OCI-LY1 (cell line): ENCODE data around the gene FYCO1.

Experiments
- H2AFZ ChIP-seq: fragments of 200-600 bp; sonication (generic), shearing (Covaris generic); 2 replicates; pipeline ENCODE4 v1.6.0; 2014; ENCODE audit warnings: antibody characterized with exemption, mild to moderate bottlenecking, low read length
- H3F3A ChIP-seq: fragments of 200-600 bp; sonication (generic), shearing (Covaris generic); 2 replicates; pipeline ENCODE4 v1.6.0; 2014; ENCODE audit warnings: mild to moderate bottlenecking, antibody characterized with exemption, low read length, moderate library complexity; ENCODE audit not compliant: insufficient read depth
- H3K27ac ChIP-seq: fragments of 200-600 bp; sonication (generic); 2 replicates; pipeline ENCODE4 v1.5.1; 2014; ENCODE audit warnings: low read length, mixed run types, mild to moderate bottlenecking, low read depth; ENCODE audit not compliant: poor library complexity, severe bottlenecking
- H3K27me3 ChIP-seq: fragments of 200-600 bp; sonication (generic); 2 replicates; pipeline ENCODE4 v1.6.0; 2014; ENCODE audit warnings: antibody characterized with exemption, mild to moderate bottlenecking, low read length, moderate library complexity; ENCODE audit not compliant: insufficient read depth
- H3K36me3 ChIP-seq: fragments of 200-600 bp; sonication (generic); 2 replicates; pipeline ENCODE4 v1.6.1; 2014; ENCODE audit warnings: mild to moderate bottlenecking, antibody characterized with exemption, low read length, moderate library complexity, mixed read lengths; ENCODE audit not compliant: insufficient read depth
- H3K4me1 ChIP-seq: fragments of 200-600 bp; sonication (generic); 2 replicates; pipeline ENCODE4 v1.5.1; 2014; ENCODE audit warnings: mild to moderate bottlenecking, low read length, moderate library complexity; ENCODE audit not compliant: insufficient read depth, severe bottlenecking
- H3K4me2 ChIP-seq: fragments of 200-600 bp; sonication (generic), shearing (Covaris generic); 2 replicates; pipeline ENCODE4 v1.6.1; 2014; ENCODE audit warnings: low read length
- H3K4me3 ChIP-seq: fragments of 200-600 bp; sonication (generic); 2 replicates; pipeline ENCODE4 v1.5.1; 2014; ENCODE audit warnings: low read length, low read depth, mild to moderate bottlenecking, mixed read lengths; ENCODE audit not compliant: poor library complexity, severe bottlenecking
- H3K79me2 ChIP-seq: fragments of 200-600 bp; shearing (Covaris generic); 2 replicates; pipeline ENCODE4 v1.6.1; 2016; ENCODE audit warnings: mixed run types, low read length, mixed read lengths; ENCODE audit not compliant: insufficient read depth
- H3K9ac ChIP-seq: fragments of 200-600 bp; sonication (generic), shearing (Covaris generic); 2 replicates; pipeline ENCODE4 v1.6.1; 2014; ENCODE audit warnings: mild to moderate bottlenecking, low read length, mixed read lengths
- H3K9me2 ChIP-seq: fragments of 200-600 bp; sonication (generic), shearing (Covaris generic); 2 replicates; pipeline ENCODE4 v1.6.1; 2014; ENCODE audit warnings: low read depth, mild to moderate bottlenecking, low read length, mixed read lengths
- H3K9me3 ChIP-seq: fragments of 200-600 bp; shearing (Covaris generic); 2 replicates; pipeline ENCODE4 v1.6.1; 2014; ENCODE audit warnings: low read length, mixed read lengths
- H4K20me1 ChIP-seq: fragments of 200-600 bp; sonication (generic), shearing (Covaris generic); 2 replicates; pipeline ENCODE4 v1.6.0; 2016; ENCODE audit warnings: mild to moderate bottlenecking, low read length; ENCODE audit not compliant: insufficient read depth
- EZH2 ChIP-seq: fragments of 200-600 bp; sonication (generic), shearing (Covaris generic); IDR thresholded peaks from 2 replicates; pipeline ENCODE4 v1.8.0; 2017; ENCODE audit warnings: borderline replicate concordance, mixed run types, mild to moderate bottlenecking, antibody characterized with exemption, low read length, moderate library complexity, mixed read lengths
- TF ChIP-seq, protein P1 (sequence below): fragments of 200-600 bp; sonication (generic), shearing (Covaris generic); IDR thresholded peaks from 2 replicates; pipeline ENCODE4 v1.5.1; 2017; ENCODE audit warnings: mild to moderate bottlenecking, antibody characterized with exemption, low read length, moderate library complexity, mixed read lengths

The FYCO1 gene

DNA sequence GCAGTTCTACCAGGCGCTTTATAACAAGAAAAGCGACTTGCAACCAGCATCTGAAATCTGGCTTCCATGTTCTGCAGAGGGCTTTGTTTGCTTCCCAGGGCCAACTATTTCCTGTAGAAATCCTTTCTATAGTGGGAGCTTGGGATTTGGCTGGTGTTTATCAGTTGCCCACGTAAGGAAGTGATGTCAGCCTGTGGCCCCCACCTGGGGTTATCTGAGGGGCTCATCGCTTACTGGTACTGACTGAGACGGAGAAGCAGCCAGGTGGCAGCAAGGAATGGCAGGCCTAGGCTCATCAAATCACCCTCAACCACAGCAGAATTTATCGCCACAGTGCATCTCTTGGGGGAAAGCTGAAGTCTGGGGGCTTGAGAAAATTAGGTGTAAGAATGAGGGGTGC is 123.8 kb downstream of the FYCO1 start:
- Histone ChIP-seq H3K4me3 (no peak overlapping the region), H4K20me1 (no peaks in the 10 kb centered on the region), H3K4me2 (no peak overlapping the region), H2AFZ (no peak overlapping the region), H3K27me3 (no peaks in the 10 kb centered on the region), H3K4me1 (no peaks in the 10 kb centered on the region), H3F3A (no peaks in the 10 kb centered on the region), H3K9me2 (no peaks in the 10 kb centered on the region), H3K27ac (no peak overlapping the region), H3K9me3 (no peaks in the 10 kb centered on the region), H3K36me3 (no peaks in the 10 kb centered on the region), H3K79me2 (no peaks in the 10 kb centered on the region), H3K9ac (no peak overlapping the region)
- no peak for TF ChIP-seq EZH2
- TF ChIP-seq, protein P1, sequence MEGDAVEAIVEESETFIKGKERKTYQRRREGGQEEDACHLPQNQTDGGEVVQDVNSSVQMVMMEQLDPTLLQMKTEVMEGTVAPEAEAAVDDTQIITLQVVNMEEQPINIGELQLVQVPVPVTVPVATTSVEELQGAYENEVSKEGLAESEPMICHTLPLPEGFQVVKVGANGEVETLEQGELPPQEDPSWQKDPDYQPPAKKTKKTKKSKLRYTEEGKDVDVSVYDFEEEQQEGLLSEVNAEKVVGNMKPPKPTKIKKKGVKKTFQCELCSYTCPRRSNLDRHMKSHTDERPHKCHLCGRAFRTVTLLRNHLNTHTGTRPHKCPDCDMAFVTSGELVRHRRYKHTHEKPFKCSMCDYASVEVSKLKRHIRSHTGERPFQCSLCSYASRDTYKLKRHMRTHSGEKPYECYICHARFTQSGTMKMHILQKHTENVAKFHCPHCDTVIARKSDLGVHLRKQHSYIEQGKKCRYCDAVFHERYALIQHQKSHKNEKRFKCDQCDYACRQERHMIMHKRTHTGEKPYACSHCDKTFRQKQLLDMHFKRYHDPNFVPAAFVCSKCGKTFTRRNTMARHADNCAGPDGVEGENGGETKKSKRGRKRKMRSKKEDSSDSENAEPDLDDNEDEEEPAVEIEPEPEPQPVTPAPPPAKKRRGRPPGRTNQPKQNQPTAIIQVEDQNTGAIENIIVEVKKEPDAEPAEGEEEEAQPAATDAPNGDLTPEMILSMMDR = no peak

DNA sequence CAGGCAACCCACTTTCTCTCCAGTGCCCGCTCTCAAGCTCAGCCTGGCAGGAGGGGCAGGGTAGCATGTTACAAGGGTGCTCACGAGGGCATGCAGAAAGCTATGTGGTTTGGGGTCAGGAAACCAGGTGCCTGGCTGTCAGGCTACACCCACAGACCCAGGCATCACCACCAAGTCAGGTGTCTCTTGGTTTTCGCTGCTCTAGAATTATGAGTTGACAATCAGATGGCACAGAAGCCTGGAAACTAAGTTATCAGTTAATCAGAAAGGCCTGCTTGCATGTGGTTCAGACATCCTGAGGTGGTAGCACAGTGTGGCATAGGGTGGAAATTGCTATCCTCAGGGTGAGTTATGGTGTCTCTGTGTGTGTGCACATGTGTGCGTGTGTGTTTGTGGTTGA is 125.5 kb downstream of the FYCO1 start:
- Histone ChIP-seq H3K4me3 (no peak overlapping the region), H4K20me1 (no peaks in the 10 kb centered on the region), H2AFZ (no peak overlapping the region), H3K9me2 (no peaks in the 10 kb centered on the region), H3K27me3 (no peaks in the 10 kb centered on the region), H3K4me2 (no peak overlapping the region), H3F3A (no peaks in the 10 kb centered on the region), H3K36me3 (no peaks in the 10 kb centered on the region), H3K9ac (no peak overlapping the region), H3K79me2 (no peaks in the 10 kb centered on the region), H3K27ac (no peak overlapping the region), H3K4me1 (no peaks in the 10 kb centered on the region), H3K9me3 (no peaks in the 10 kb centered on the region)
- TF ChIP-seq, protein P1 = no peak
- TF ChIP-seq EZH2 = no peak

DNA sequence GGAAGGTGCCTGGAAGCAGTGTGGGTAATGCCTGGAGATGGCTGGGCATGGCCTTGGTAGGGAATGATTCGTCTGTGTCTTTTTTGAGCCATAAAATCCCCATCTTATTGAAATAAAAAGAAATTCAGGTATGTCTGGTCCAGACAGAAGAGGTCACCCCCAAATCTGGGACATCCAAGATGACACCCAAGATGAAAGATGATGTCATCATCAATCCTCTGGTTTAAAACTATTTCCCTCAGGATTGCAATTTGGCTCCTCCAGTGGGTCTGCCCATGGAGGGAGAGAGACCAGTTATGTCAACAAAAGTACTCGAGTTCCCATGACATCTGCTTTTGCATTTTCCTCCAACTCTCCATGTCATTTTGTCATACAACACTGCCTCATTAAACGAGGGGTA is 126.0 kb downstream of the FYCO1 start:
- Histone ChIP-seq H3K9me3 (no peaks in the 10 kb centered on the region), H3K4me2 (no peak overlapping the region), H3K4me1 (no peaks in the 10 kb centered on the region), H3K27me3 (no peaks in the 10 kb centered on the region), H3F3A (no peaks in the 10 kb centered on the region), H2AFZ (no peak overlapping the region), H3K36me3 (no peaks in the 10 kb centered on the region), H4K20me1 (no peaks in the 10 kb centered on the region), H3K79me2 (no peaks in the 10 kb centered on the region), H3K9me2 (no peaks in the 10 kb centered on the region), H3K27ac (no peak overlapping the region), H3K4me3 (no peak overlapping the region), H3K9ac (no peak overlapping the region)
- TF ChIP-seq EZH2 = no peak
- TF ChIP-seq, protein P1 = no peak
